BLaER1 treated with 17β-estradiol and CSF1 and Interleukin-3, amounts not matched to agents 10 nM and 100 nM (cell line): ENCODE data around the gene SCN3B.

ENCODE experiments used
- H3K27ac ChIP-seq, 11 experiments: shearing (Covaris generic); formaldehyde crosslinking; 2 replicates each; pipeline ENCODE4 v1.8.1; 2022
- H3K27me3 ChIP-seq, 11 experiments: shearing (Covaris generic); formaldehyde crosslinking; 2 replicates each; pipeline ENCODE4 v1.8.1; 2022
- H3K36me3 ChIP-seq, 11 experiments: shearing (Covaris generic); formaldehyde crosslinking; 2 replicates each; pipeline ENCODE4 v1.8.1; 2022
- H3K4me1 ChIP-seq, 10 experiments: shearing (Covaris generic); formaldehyde crosslinking; 2 replicates each; pipeline ENCODE4 v1.8.1; 2022
- H3K4me2 ChIP-seq, 11 experiments: shearing (Covaris generic); formaldehyde crosslinking; 2 replicates each; pipeline ENCODE4 v1.8.1; 2022
- H3K4me3 ChIP-seq, 10 experiments: shearing (Covaris generic); formaldehyde crosslinking; 2 replicates each; pipeline ENCODE4 v1.8.1; 2022
- H3K9ac ChIP-seq, 11 experiments: shearing (Covaris generic); formaldehyde crosslinking; 2 replicates each; pipeline ENCODE4 v1.8.1; 2022
- H3K9me3 ChIP-seq, 11 experiments: shearing (Covaris generic); formaldehyde crosslinking; replicated peaks in 1 of 11; 2 replicates each; pipeline ENCODE4 v1.8.1; 2022
- H4K20me1 ChIP-seq, 11 experiments: shearing (Covaris generic); formaldehyde crosslinking; 2 replicates each; pipeline ENCODE4 v1.8.1; 2022
- Cebpa-rat ChIP-seq, 11 experiments: shearing (Covaris generic); IDR thresholded peaks; 2 replicates each; pipeline ENCODE4 v1.8.1; 2022

The SCN3B gene

DNA sequence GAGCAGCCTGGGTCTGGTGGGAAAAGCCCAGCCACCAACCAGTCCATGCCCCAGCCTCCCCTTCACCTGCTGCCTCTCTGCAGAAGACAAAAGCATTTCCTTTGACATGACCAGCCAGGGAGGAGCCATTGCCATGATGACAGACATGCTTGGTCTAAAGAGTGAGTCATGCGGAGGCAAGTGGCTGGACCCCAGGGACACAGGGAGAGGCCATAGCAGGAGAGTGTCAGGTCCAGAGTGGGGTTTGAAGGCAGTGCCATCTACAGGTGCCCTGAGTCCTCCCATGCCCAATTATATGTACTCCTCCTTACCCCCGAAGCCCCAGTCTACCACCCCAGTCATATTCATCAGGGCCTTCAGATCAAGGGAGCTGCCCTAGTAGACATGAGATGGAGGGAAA, 67.4 kb downstream of the SCN3B start:
- Histone ChIP-seq H3K4me1 (peaks cover 22 to 37% (median 31%) of the 10 kb centered on the region in 10 experiments), H3K4me2 (no peak overlapping the region), H3K9ac (no peak overlapping the region), H3K27ac (no peak overlapping the region), H3K27me3 (no peaks in the 10 kb centered on the region), H3K9me3 (no peaks in the 10 kb centered on the region), H3K36me3 (peaks cover 0 to 17% (median 0%) of the 10 kb centered on the region in 11 experiments; a peak in 7 of 22 replicates), H4K20me1 (peaks cover 0 to 13% (median 0%) of the 10 kb centered on the region in 11 experiments; a peak in 4 of 22 replicates), H3K4me3 (no peak overlapping the region)
- no peak for TF ChIP-seq Cebpa-rat (IDR thresholded peaks at IDR 0.05)

DNA sequence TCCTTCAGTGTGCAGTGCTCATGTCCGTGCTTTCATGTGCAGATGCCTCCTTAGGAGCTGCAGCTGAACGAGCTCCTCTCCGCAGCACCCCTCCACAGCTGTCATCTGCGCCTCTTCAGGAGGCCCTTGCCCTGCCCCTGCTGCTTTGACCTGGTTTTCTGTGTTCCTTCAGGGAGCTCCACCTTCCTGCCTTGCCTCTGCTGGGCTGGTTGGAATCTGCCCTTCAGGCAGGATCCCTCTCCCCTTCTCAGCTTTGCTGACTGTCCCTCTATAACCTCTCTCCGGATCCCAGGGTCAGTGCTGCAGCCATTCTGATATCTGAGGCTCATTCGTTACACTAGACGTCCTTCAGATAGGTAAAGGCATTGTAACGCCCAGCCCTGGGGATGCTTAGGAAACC, 67.9 kb downstream of the SCN3B start:
- Histone ChIP-seq H3K27ac (no peak overlapping the region), H3K4me3 (no peak overlapping the region), H3K9ac (no peak overlapping the region), H3K36me3 (peaks cover 0 to 15% (median 0%) of the 10 kb centered on the region in 11 experiments; a peak in 7 of 22 replicates), H4K20me1 (peaks cover 0 to 18% (median 0%) of the 10 kb centered on the region in 11 experiments; a peak in 6 of 22 replicates), H3K9me3 (no peaks in the 10 kb centered on the region), H3K4me1 (peaks cover 22 to 37% (median 30%) of the 10 kb centered on the region in 10 experiments), H3K4me2 (no peak overlapping the region; a peak in 1 of 22 replicates), H3K27me3 (no peaks in the 10 kb centered on the region)
- TF ChIP-seq Cebpa-rat (IDR thresholded peaks at IDR 0.05), result no peak

DNA sequence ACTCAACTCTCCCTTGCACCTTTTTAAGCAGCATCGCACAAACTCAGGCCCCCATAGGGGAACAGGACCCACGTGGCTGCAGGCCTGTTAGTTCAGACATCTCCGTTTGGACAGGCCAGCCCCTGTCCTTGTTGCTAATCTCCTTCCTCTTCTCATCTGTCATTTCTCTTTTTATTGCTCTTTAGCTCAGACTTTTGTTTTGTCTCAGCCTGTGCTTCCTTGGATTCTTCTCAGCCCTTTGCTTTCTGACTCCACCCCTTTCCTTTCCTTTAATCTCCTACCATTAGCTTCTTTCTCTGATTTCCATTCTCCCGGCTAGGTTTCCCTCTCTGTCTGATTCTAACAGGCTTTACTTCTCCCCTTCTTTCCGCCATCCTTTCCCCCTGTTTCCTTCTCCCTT, 68.7 kb downstream of the SCN3B start:
- no peak for TF ChIP-seq Cebpa-rat (IDR thresholded peaks at IDR 0.05)
- H3K4me3 ChIP-seq, result no peak overlapping the region
- no peak overlapping the region for H3K9ac ChIP-seq
- H3K27ac ChIP-seq, result no peak overlapping the region
- H3K9me3 ChIP-seq, result no peaks in the 10 kb centered on the region
- H3K4me1 ChIP-seq, result peaks cover 22 to 40% (median 28%) of the 10 kb centered on the region in 10 experiments
- peaks cover 0 to 7% (median 0%) of the 10 kb centered on the region in 11 experiments; a peak in 4 of 22 replicates for H3K36me3 ChIP-seq
- H3K27me3 ChIP-seq, result no peaks in the 10 kb centered on the region
- peaks cover 0 to 27% (median 7%) of the 10 kb centered on the region in 11 experiments; a peak in 12 of 22 replicates for H4K20me1 ChIP-seq
- peak overlapping the region in 10 of 11 experiments; percentile 0 to 72 (median 48); a peak in 13 of 22 replicates for H3K4me2 ChIP-seq

DNA sequence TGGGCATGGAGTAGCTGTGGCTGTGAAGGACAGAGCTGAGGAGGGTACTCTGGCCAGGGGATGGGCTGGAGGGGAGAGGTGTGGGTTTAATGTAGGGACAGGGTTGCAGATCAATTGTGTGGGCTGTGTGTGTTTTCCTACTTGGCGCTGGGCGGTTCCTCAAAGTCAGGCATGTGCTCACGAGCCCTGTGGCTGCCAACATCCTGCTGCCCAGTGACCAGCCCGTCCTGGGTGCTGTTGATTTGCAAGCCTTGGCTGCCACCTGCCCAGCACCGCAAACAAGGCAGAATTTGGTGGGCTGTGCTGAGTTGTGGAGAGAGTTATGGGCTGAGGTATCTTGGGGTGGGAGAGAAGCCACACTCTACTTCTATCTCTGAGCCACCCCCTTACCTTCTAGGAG, 69.2 kb downstream of the SCN3B start:
- Histone ChIP-seq H3K4me1 (peaks cover 18 to 40% (median 27%) of the 10 kb centered on the region in 10 experiments), H3K27me3 (no peaks in the 10 kb centered on the region), H4K20me1 (peaks cover 0 to 32% (median 8%) of the 10 kb centered on the region in 11 experiments; a peak in 12 of 22 replicates), H3K9me3 (no peaks in the 10 kb centered on the region), H3K27ac (0 out of 22 replicates have a peak overlapping the region, but pooled peaks of 1 of the 11 experiments have one; percentile 1), H3K9ac (no peak overlapping the region), H3K4me2 (peak overlapping the region; percentile 0 to 72 (median 47); a peak in 19 of 22 replicates), H3K36me3 (0 out of 22 replicates have a peak, but pooled peaks cover 0 to 6% (median 0%) of the 10 kb centered on the region in 11 experiments), H3K4me3 (no peak overlapping the region)
- no peak for TF ChIP-seq Cebpa-rat (IDR thresholded peaks at IDR 0.05)

GRCh38 chr11:123584737-123585136, 69.7 kb downstream of the SCN3B start:
- peak overlapping the region; percentile 0 to 72 (median 47); a peak in 19 of 22 replicates for H3K4me2 ChIP-seq
- H3K9ac ChIP-seq, result no peak overlapping the region
- TF ChIP-seq Cebpa-rat (IDR thresholded peaks at IDR 0.05), result no peak
- H3K9me3 ChIP-seq, result no peaks in the 10 kb centered on the region
- H3K27me3 ChIP-seq, result no peaks in the 10 kb centered on the region
- no peak overlapping the region for H3K4me3 ChIP-seq
- H3K4me1 ChIP-seq, result peaks cover 14 to 39% (median 23%) of the 10 kb centered on the region in 10 experiments
- peaks cover 0 to 36% (median 8%) of the 10 kb centered on the region in 11 experiments; a peak in 12 of 22 replicates for H4K20me1 ChIP-seq
- 0 out of 22 replicates have a peak overlapping the region, but pooled peaks of 1 of the 11 experiments have one; percentile 1 for H3K27ac ChIP-seq
- H3K36me3 ChIP-seq, result peaks cover 0 to 6% (median 0%) of the 10 kb centered on the region in 11 experiments; a peak in 1 of 22 replicates

GRCh38 chr11:123584186-123584585, 70.2 kb downstream of the SCN3B start:
- Histone ChIP-seq H3K27ac (no peak overlapping the region), H3K4me1 (peaks cover 11 to 39% (median 23%) of the 10 kb centered on the region in 10 experiments), H3K4me2 (peak overlapping the region in 8 of 11 experiments; percentile 28 to 72 (median 53); a peak in 16 of 22 replicates), H3K4me3 (no peak overlapping the region), H4K20me1 (peaks cover 0 to 39% (median 8%) of the 10 kb centered on the region in 11 experiments; a peak in 12 of 22 replicates), H3K9me3 (no peaks in the 10 kb centered on the region), H3K36me3 (peaks cover 0 to 6% (median 0%) of the 10 kb centered on the region in 11 experiments; a peak in 1 of 22 replicates), H3K9ac (no peak overlapping the region), H3K27me3 (no peaks in the 10 kb centered on the region)
- no peak for TF ChIP-seq Cebpa-rat (IDR thresholded peaks at IDR 0.05)

DNA sequence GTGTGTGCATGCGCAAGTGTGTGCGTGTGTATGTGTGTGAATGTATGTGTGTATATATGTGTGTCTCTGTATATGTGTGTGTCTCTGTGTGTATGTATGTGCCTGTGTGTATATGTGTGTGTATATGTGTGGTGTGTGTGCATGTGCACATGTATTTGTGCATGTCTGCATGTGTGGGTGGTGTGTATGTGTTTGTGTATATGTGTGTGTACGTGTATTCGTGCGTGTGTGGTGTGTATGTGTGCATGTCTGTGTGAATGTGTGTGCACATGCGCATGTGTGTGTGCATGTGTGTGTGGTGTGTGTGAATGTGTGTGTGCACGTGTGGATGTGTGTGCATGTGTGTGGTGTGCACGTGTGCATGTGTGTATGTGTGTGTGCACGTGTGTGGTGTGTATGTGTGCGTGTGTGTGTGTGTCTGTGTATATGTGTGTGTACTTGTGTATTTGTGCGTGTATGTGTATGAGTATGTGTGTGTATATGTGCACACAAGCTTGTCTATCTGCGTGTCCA, 71.4 kb downstream of the SCN3B start:
- H3K27me3 ChIP-seq, result no peaks in the 10 kb centered on the region
- H3K27ac ChIP-seq, result no peak overlapping the region
- H3K9ac ChIP-seq, result no peak overlapping the region
- H3K4me1 ChIP-seq, result peaks cover 11 to 39% (median 23%) of the 10 kb centered on the region in 10 experiments
- no peaks in the 10 kb centered on the region for H3K9me3 ChIP-seq
- H3K36me3 ChIP-seq, result no peaks in the 10 kb centered on the region; a peak in 1 of 22 replicates
- H3K4me3 ChIP-seq, result no peak overlapping the region
- TF ChIP-seq Cebpa-rat (IDR thresholded peaks at IDR 0.05), result no peak
- no peak overlapping the region for H3K4me2 ChIP-seq
- H4K20me1 ChIP-seq, result peaks cover 0 to 47% (median 8%) of the 10 kb centered on the region in 11 experiments; a peak in 12 of 22 replicates

DNA sequence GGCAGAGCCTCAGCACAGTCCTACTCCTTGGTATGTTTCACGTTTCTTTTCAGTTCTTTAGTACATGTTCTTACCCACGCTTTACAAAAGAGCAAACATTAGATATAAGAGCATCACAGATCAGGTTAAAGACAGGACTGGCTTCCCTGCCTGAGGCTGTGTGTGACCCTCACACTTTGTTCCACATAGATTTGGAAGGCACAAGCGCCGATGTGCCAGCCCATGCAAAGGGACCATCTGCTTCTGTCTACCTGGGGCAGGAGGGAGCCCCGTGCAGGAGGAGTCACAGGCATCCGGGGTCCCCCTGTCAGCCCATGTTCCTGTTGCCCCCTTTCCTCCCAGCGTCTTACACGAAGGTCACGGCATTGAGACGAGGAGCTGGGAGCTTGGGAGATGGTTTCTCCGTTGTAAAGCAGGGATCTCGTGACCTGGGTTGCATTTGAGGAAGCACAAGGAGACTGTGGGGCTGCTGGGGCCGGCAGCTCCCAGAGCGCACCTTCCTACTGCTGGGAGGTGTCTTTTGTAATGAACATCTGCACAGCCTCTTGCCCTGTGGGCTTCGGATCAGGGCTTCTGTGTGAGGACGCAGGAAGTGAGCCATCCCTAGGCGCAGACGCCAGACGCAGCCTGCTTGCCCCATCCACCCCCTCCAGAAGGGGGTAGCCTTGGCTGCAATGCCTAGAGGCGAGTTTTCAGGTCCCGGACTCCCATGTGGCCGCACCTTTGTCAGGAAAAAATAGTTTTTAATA, 72.6 kb downstream of the SCN3B start:
- H3K36me3 ChIP-seq, result no peaks in the 10 kb centered on the region; a peak in 1 of 22 replicates
- no peak overlapping the region for H3K9ac ChIP-seq
- no peaks in the 10 kb centered on the region for H3K27me3 ChIP-seq
- peaks cover 0 to 46% (median 10%) of the 10 kb centered on the region in 11 experiments; a peak in 12 of 22 replicates for H4K20me1 ChIP-seq
- H3K27ac ChIP-seq, result no peak overlapping the region
- TF ChIP-seq Cebpa-rat (IDR thresholded peaks at IDR 0.05), result no peak
- no peak overlapping the region for H3K4me2 ChIP-seq
- no peak overlapping the region for H3K4me3 ChIP-seq
- H3K9me3 ChIP-seq, result no peaks in the 10 kb centered on the region
- H3K4me1 ChIP-seq, result peaks cover 12 to 45% (median 25%) of the 10 kb centered on the region in 10 experiments
